ENCODE data around the gene ATP10D.
"Not testable (repeated sequence)": the region's sequence is repeated elsewhere in the genome, so short reads cannot be mapped to it uniquely, and the experiment has no call there.

The ATP10D gene

GRCh38 chr4:47525154-47525819 lies 40.2 kb downstream of the ATP10D start:
- H3K79me1 ChIP-seq (ENCODE audit: low read length): no peaks in the 10 kb centered on the region
- no peak overlapping the region for H3K27ac ChIP-seq (ENCODE audit: low read depth, low read length)
- no peak overlapping the region for H2BK5ac ChIP-seq (ENCODE audit: low read length)
- no peak overlapping the region for H3K4me2 ChIP-seq (ENCODE audit: low read length)
- no peak overlapping the region for H3K56ac ChIP-seq (ENCODE audit: low read length)
- no peak overlapping the region for H3K18ac ChIP-seq (ENCODE audit: low read length)
- H3K23ac ChIP-seq (ENCODE audit: low read length): no peak overlapping the region
- no peak overlapping the region for H4K5ac ChIP-seq (ENCODE audit: low read length)
- H3K4me1 ChIP-seq (ENCODE audit: control insufficient read depth, low read depth, low read length): no peaks in the 10 kb centered on the region
- DNase-seq: peak; percentile 22
- no peak overlapping the region for H3K4ac ChIP-seq (ENCODE audit: low read depth, low read length)
- no peaks in the 10 kb centered on the region for H3K36me3 ChIP-seq (ENCODE audit: control insufficient read depth, insufficient read depth, low read length)
- no peak overlapping the region for H3K9ac ChIP-seq (ENCODE audit: low read length)
- no peak overlapping the region for H3K4me3 ChIP-seq (ENCODE audit: low read length)
- no peaks in the 10 kb centered on the region for H3K79me2 ChIP-seq (ENCODE audit: control insufficient read depth, insufficient read depth, low read length)
- no peak overlapping the region for H2BK15ac ChIP-seq (replicated peaks; ENCODE audit: low read depth)
- H4K8ac ChIP-seq (ENCODE audit: low read depth, low read length): no peak overlapping the region
- H2BK120ac ChIP-seq (ENCODE audit: low read depth, low read length): no peak overlapping the region
- H3K27me3 ChIP-seq (ENCODE audit: insufficient read depth, low read length, poor library complexity): no peaks in the 10 kb centered on the region
- no CpG with 5 or more reads among the region's 5 CpGs for WGBS (ENCODE audit: extremely low coverage, insufficient coverage, low lambda C conversion rate)
- no peak overlapping the region for H2AK5ac ChIP-seq (ENCODE audit: low read length)

GRCh38 chr4:47526281-47526680 lies 41.2 kb downstream of the ATP10D start:
- Histone ChIP-seq H3K4me3 (ENCODE audit: low read length) (no peak overlapping the region), H3K4me2 (ENCODE audit: low read length) (no peak overlapping the region), H3K9ac (ENCODE audit: low read length) (no peak overlapping the region), H3K79me1 (ENCODE audit: low read length) (no peaks in the 10 kb centered on the region), H2AK5ac (ENCODE audit: low read length) (no peak overlapping the region), H4K5ac (ENCODE audit: low read length) (no peak overlapping the region), H2BK120ac (ENCODE audit: low read depth, low read length) (no peak overlapping the region), H3K27ac (ENCODE audit: low read depth, low read length) (no peak overlapping the region), H3K27me3 (ENCODE audit: insufficient read depth, low read length, poor library complexity) (no peaks in the 10 kb centered on the region), H2BK15ac (replicated peaks; ENCODE audit: low read depth) (no peak overlapping the region), H2BK5ac (ENCODE audit: low read length) (no peak overlapping the region), H3K79me2 (ENCODE audit: control insufficient read depth, insufficient read depth, low read length) (no peaks in the 10 kb centered on the region), H3K4ac (ENCODE audit: low read depth, low read length) (no peak overlapping the region), H3K18ac (ENCODE audit: low read length) (no peak overlapping the region), H4K8ac (ENCODE audit: low read depth, low read length) (no peak overlapping the region), H3K4me1 (ENCODE audit: control insufficient read depth, low read depth, low read length) (no peaks in the 10 kb centered on the region), H3K56ac (ENCODE audit: low read length) (no peak overlapping the region), H3K23ac (ENCODE audit: low read length) (no peak overlapping the region), H3K36me3 (ENCODE audit: control insufficient read depth, insufficient read depth, low read length) (no peaks in the 10 kb centered on the region)
- no peak for DNase-seq

GRCh38 chr4:47528646-47529045 lies 43.6 kb downstream of the ATP10D start:
- not testable (repeated sequence) for H3K79me1 ChIP-seq (ENCODE audit: low read length); H3K18ac ChIP-seq (ENCODE audit: low read length); H4K8ac ChIP-seq (ENCODE audit: low read depth, low read length); H3K4me1 ChIP-seq (ENCODE audit: control insufficient read depth, low read depth, low read length); DNase-seq; H3K4me3 ChIP-seq (ENCODE audit: low read length); H3K27me3 ChIP-seq (ENCODE audit: insufficient read depth, low read length, poor library complexity); H2BK15ac ChIP-seq (replicated peaks; ENCODE audit: low read depth); H3K56ac ChIP-seq (ENCODE audit: low read length); H3K23ac ChIP-seq (ENCODE audit: low read length); H4K5ac ChIP-seq (ENCODE audit: low read length); H3K4me2 ChIP-seq (ENCODE audit: low read length); H3K4ac ChIP-seq (ENCODE audit: low read depth, low read length); H3K9ac ChIP-seq (ENCODE audit: low read length); H3K27ac ChIP-seq (ENCODE audit: low read depth, low read length); H2BK120ac ChIP-seq (ENCODE audit: low read depth, low read length); H3K36me3 ChIP-seq (ENCODE audit: control insufficient read depth, insufficient read depth, low read length); H2BK5ac ChIP-seq (ENCODE audit: low read length); H3K79me2 ChIP-seq (ENCODE audit: control insufficient read depth, insufficient read depth, low read length); H2AK5ac ChIP-seq (ENCODE audit: low read length)
- no CpG with 5 or more reads among the region's 3 CpGs for WGBS (ENCODE audit: extremely low coverage, insufficient coverage, low lambda C conversion rate)

GRCh38 chr4:47530801-47531200 lies 45.7 kb downstream of the ATP10D start:
- H3K27me3 ChIP-seq (ENCODE audit: insufficient read depth, low read length, poor library complexity): no peaks in the 10 kb centered on the region
- no peaks in the 10 kb centered on the region for H3K36me3 ChIP-seq (ENCODE audit: control insufficient read depth, insufficient read depth, low read length)
- no peak overlapping the region for H3K4ac ChIP-seq (ENCODE audit: low read depth, low read length)
- no peak overlapping the region for H3K56ac ChIP-seq (ENCODE audit: low read length)
- H3K18ac ChIP-seq (ENCODE audit: low read length): no peak overlapping the region
- no peak overlapping the region for H2BK5ac ChIP-seq (ENCODE audit: low read length)
- no peak overlapping the region for H3K27ac ChIP-seq (ENCODE audit: low read depth, low read length)
- no peak overlapping the region for H4K5ac ChIP-seq (ENCODE audit: low read length)
- H3K4me2 ChIP-seq (ENCODE audit: low read length): no peak overlapping the region
- H4K8ac ChIP-seq (ENCODE audit: low read depth, low read length): no peak overlapping the region
- no peak overlapping the region for H3K4me3 ChIP-seq (ENCODE audit: low read length)
- no peak overlapping the region for H3K9ac ChIP-seq (ENCODE audit: low read length)
- DNase-seq: peak; percentile 6
- H3K79me1 ChIP-seq (ENCODE audit: low read length): no peaks in the 10 kb centered on the region
- WGBS (ENCODE audit: extremely low coverage, insufficient coverage, low lambda C conversion rate): no CpG with 5 or more reads among the region's 1 CpG
- no peak overlapping the region for H2AK5ac ChIP-seq (ENCODE audit: low read length)
- H3K4me1 ChIP-seq (ENCODE audit: control insufficient read depth, low read depth, low read length): no peaks in the 10 kb centered on the region
- no peaks in the 10 kb centered on the region for H3K79me2 ChIP-seq (ENCODE audit: control insufficient read depth, insufficient read depth, low read length)
- no peak overlapping the region for H2BK15ac ChIP-seq (replicated peaks; ENCODE audit: low read depth)
- H2BK120ac ChIP-seq (ENCODE audit: low read depth, low read length): no peak overlapping the region
- no peak overlapping the region for H3K23ac ChIP-seq (ENCODE audit: low read length)

- no peak overlapping the region for H2BK120ac ChIP-seq (ENCODE audit: low read depth, low read length)
- no peaks in the 10 kb centered on the region for H3K27me3 ChIP-seq (ENCODE audit: insufficient read depth, low read length, poor library complexity)
- no peak overlapping the region for H2BK5ac ChIP-seq (ENCODE audit: low read length)
- H3K79me1 ChIP-seq (ENCODE audit: low read length): no peaks in the 10 kb centered on the region
- H2BK15ac ChIP-seq (replicated peaks; ENCODE audit: low read depth): no peak overlapping the region
- H3K36me3 ChIP-seq (ENCODE audit: control insufficient read depth, insufficient read depth, low read length): no peaks in the 10 kb centered on the region
- no peak overlapping the region for H3K27ac ChIP-seq (ENCODE audit: low read depth, low read length)
- peak; percentile 87 for DNase-seq
- H3K18ac ChIP-seq (ENCODE audit: low read length): no peak overlapping the region
- no peaks in the 10 kb centered on the region for H3K4me1 ChIP-seq (ENCODE audit: control insufficient read depth, low read depth, low read length)
- no peak overlapping the region for H3K4me3 ChIP-seq (ENCODE audit: low read length)
- H4K8ac ChIP-seq (ENCODE audit: low read depth, low read length): no peak overlapping the region
- no peak overlapping the region for H3K4ac ChIP-seq (ENCODE audit: low read depth, low read length)
- H3K79me2 ChIP-seq (ENCODE audit: control insufficient read depth, insufficient read depth, low read length): no peaks in the 10 kb centered on the region
- no peak overlapping the region for H3K4me2 ChIP-seq (ENCODE audit: low read length)
- no peak overlapping the region for H3K9ac ChIP-seq (ENCODE audit: low read length)
- H3K56ac ChIP-seq (ENCODE audit: low read length): no peak overlapping the region
- no peak overlapping the region for H4K5ac ChIP-seq (ENCODE audit: low read length)
- no peak overlapping the region for H3K23ac ChIP-seq (ENCODE audit: low read length)
- H2AK5ac ChIP-seq (ENCODE audit: low read length): no peak overlapping the region
- WGBS (ENCODE audit: extremely low coverage, insufficient coverage, low lambda C conversion rate): no CpG with 5 or more reads among the region's 2 CpGs
These were observed 46.3 kb downstream of the ATP10D start for GRCh38 chr4:47531241-47531953.

GRCh38 chr4:47531954-47532321 lies 46.9 kb downstream of the ATP10D start:
- Histone ChIP-seq H2AK5ac (ENCODE audit: low read length) (no peak overlapping the region), H3K56ac (ENCODE audit: low read length) (no peak overlapping the region), H3K4me3 (ENCODE audit: low read length) (no peak overlapping the region), H3K79me1 (ENCODE audit: low read length) (no peaks in the 10 kb centered on the region), H3K18ac (ENCODE audit: low read length) (no peak overlapping the region), H3K23ac (ENCODE audit: low read length) (no peak overlapping the region), H3K36me3 (ENCODE audit: control insufficient read depth, insufficient read depth, low read length) (no peaks in the 10 kb centered on the region), H3K27ac (ENCODE audit: low read depth, low read length) (no peak overlapping the region), H2BK5ac (ENCODE audit: low read length) (no peak overlapping the region), H3K9ac (ENCODE audit: low read length) (no peak overlapping the region), H3K4ac (ENCODE audit: low read depth, low read length) (no peak overlapping the region), H3K27me3 (ENCODE audit: insufficient read depth, low read length, poor library complexity) (no peaks in the 10 kb centered on the region), H2BK120ac (ENCODE audit: low read depth, low read length) (no peak overlapping the region), H4K8ac (ENCODE audit: low read depth, low read length) (no peak overlapping the region), H3K4me2 (ENCODE audit: low read length) (no peak overlapping the region), H3K4me1 (ENCODE audit: control insufficient read depth, low read depth, low read length) (no peaks in the 10 kb centered on the region), H4K5ac (ENCODE audit: low read length) (no peak overlapping the region), H2BK15ac (replicated peaks; ENCODE audit: low read depth) (no peak overlapping the region), H3K79me2 (ENCODE audit: control insufficient read depth, insufficient read depth, low read length) (no peaks in the 10 kb centered on the region)
- no peak for DNase-seq
- no CpG with 5 or more reads among the region's 2 CpGs for WGBS (ENCODE audit: extremely low coverage, insufficient coverage, low lambda C conversion rate)
